NCI-H2171 (cell line): ENCODE results near the gene FSHR.

Experiments used
- DNase-seq: peaks from one replicate; lab custom pipeline; 2025; lab: John Stamatoyannopoulos, UW

The FSHR gene

DNA sequence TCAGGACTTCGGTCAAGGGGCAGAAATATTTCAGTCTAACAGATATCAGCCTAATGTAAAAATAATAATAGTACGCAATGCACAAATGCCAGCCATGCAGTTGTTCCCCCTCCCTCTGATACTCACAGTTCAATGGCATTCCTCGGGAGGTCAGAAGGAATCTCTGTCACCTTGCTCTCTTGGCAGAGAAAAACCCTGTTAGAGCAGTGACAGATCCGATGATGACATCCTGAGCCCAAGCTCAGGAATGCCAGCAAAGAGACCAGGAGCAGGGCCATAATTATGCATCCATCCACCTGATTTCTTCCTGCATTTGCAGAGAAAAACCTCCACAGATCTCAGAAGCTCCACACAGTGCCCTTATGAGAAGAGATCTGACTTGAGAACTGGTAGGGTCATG lies at the start of gene FSHR:
Gene FSHR, minus strand, starts transcription at position 376 of the 400 bp plus-strand sequence. Its CDS starts 98 bp downstream, at position 278.
- DNase-seq, result no peak

DNA sequence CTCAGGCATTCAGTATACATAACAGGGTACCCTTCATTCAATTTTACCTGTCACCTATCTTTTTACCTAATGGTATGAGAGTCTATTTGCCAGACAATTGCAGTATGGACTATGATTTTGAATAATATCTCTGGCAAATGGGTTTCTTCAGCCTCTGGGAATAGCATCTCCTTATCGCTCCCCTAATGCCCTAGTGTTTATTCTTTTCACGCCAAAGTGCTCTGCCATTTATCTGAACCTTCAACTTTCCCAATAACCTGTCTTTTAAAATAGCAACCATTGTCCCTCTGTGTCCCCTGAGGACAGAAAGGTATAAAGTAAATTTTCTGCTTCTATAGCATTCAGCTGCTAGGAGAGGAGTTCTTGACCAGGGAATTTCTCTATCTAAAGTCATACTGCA lies 45.0 kb upstream of the FSHR start:
- DNase-seq, result no peak

GRCh38 chr2:49194701-49195100 lies 40.4 kb upstream of the FSHR start:
- no peak for DNase-seq

DNA sequence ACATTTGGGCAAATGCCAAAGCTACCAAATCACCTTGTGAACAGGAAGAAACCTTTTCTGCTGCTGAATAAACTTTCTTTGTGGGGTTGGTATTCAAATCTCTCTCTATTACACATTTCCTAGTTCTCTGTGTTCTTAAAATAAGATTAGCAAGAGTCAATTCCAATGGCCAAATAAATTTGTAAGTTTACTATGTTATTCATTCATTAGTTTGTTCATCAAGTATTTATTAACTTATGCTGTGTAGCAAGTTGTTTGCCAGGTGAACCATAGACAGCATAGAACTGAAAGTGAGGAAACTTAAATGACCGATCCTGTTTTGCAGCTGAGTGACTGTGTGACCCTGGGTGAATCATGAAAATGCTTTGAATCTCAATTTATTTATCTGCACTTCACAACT lies 37.7 kb upstream of the FSHR start:
- DNase-seq, result no peak

DNA sequence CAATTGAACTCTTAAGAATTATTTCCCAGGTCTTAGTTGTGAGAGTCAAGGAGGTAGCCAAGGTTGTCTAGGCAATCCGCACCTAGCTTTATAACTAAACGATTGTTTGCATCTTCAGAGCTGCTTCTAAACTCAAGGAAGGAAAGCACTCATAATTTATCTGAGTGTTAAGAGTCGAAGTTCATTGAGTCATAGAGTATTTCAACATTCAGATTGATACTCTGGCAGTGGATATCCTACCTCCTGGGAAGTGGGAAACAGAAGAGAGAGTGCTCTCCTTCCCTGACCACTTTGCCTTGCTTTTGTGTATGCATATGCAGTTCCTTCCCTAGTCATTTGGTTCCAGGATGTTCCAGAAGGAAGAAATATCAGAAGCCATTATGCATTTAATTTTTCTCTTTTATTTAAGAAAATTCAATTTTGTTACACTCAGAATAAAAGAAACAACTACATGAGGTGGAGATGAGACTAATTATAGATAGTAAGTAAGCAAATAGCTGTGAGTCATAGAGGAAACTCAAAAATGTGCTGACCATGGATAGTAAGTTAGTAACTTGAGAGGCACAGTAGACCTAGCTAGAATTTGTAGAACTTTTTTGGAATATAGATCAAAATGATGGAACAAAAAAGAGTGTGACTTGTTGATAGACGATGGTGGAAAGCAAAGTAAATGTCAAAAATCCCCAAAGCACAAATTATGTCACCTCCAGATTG lies 35.4 kb upstream of the FSHR start:
- DNase-seq, result no peak

- no peak for DNase-seq
Measured at GRCh38 chr2:49186050-49186648, 31.8 kb upstream of the FSHR start.

GRCh38 chr2:49178656-49179055 lies 24.3 kb upstream of the FSHR start:
- DNase-seq, result no peak

DNA sequence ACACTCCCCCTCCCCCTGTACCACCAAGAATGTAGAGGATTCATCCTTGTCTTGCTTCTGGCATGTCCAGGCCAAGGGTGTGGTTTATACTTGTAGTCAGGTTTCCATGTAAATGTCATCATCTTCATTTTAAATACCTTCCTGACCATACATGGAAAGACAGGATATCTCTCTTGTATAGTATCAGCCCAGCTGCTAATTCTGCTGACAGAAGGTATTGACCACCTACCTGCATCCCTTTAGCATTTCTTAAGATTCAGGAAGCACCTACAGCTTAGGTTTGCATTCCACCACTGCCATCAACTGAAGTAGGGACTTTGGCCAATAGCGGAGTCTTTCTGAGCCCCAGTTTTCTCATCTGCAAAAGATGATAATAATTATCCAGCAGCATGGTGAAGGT lies 22.9 kb upstream of the FSHR start:
- no peak for DNase-seq

DNA sequence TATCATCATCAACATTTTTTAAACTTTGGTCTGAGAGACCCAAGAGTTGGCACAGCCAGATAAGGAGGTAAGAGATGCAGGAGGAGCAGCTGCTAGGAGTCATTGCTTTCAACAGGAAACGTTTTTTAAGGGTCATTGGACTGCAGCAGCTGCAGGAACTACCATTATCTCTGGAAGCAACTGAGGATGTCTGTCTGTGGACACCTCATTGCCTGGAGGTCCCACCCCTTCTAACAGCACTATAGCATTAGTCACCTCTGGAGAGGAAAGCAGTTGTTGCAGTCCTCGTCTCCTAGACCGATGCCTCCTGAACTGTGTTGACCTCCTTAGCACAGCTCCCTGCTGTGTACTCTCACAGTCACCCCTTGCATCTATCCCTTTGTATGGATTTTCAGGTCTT lies 21.5 kb upstream of the FSHR start:
- DNase-seq, result no peak

- DNase-seq, result no peak
Measured at GRCh38 chr2:49174750-49175149, 20.4 kb upstream of the FSHR start.

GRCh38 chr2:49167131-49167530 lies 12.8 kb upstream of the FSHR start:
- peak; percentile 9 for DNase-seq

DNA sequence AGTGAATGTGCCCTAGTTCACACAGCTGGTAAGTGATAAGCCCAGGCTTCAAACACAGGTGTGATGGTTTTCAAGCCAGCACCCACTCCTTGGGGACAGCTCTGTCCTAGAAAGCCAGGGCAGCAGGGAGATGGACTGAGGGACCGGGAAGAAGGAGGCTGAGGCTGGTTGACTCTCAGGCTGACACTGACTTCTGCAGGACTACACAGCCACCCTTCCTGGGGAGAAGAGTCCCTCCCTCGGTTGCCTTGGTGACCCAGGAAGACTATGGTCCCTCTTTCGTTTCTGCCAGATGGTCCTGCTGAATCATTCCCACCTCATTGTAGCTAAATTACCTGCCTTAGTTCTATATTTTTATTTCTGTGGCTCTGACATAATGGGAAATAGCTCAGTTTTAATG lies 11.3 kb upstream of the FSHR start:
- no peak for DNase-seq

DNA sequence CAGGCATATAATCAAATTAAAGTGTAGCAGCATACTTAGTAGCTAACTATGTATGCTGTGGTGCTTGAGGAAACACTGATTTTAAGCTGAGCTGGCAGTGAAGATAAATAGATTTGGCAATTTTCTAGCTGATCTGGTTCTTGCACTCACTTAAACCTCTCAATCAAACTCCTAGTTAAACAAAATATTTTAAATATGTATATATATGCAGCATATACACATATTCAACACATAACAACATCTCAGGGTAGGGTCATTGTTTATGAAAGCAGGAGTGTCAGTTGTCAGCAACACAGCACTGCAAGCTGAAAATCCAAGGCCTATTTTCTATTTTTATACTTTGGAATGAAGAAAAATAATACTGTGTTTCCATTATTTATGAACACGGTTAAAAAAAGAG lies 10.4 kb upstream of the FSHR start:
- no peak for DNase-seq

GRCh38 chr2:49162151-49162550 lies 7.8 kb upstream of the FSHR start:
- no peak for DNase-seq

DNA sequence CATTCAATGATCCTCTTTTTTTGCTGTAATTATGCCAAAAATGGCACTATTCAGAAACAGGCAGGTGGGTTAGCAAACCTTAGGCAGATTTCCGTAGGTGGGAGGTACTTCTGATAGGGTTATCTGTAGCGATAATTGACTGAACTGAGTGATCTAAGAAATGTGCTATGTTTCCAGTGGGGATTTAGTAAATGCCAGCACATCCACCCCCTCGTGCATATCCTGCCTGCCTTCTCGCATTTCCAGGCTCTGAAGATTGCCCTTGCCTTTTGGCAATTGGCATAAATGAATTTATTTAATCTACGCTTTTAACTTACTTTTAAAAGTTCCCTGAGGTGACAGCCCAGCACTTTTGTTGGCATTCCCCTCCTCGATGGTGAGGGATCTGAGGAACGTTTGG lies 576 bp upstream of the FSHR start:
- DNase-seq, result no peak

DNA sequence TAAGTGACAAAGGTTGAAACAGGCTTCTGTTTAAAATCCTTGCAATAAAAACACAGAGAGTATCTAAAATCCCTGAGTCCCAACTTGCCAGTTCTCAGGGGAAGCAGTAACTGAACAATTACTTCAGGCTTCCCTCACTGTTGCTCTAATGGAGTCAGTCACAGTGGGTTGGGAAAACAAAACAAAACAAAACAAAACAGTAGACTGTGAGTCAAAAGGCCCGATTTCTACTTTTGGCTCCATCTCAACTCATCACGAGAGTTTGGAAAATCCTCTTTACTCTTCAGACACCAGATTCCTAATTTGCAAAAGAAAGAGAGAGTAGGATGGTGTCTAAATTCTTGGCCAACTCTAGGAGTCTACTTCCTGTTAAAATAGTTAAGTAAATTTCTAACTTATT lies 1.1 kb downstream of the FSHR start:
- no peak for DNase-seq

DNA sequence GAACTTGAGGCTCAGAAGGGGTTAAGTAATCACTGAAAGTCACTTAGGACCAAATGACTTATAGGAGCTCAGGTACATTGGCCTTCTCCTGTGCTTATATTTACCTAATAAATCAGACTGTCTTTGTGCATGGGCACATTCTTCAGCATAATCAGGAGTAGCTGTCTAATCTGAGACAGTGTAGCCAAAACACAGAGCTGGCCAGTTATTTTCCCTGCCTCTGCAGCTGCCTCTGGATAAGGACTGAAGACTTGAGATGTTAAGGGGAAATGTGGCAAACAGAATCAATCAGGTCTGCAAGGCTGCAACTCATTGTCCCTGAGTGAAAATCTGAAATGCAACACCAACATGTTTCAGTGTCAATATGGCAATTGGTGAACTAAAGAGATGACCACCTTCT lies 1.5 kb downstream of the FSHR start:
- DNase-seq, result no peak

DNA sequence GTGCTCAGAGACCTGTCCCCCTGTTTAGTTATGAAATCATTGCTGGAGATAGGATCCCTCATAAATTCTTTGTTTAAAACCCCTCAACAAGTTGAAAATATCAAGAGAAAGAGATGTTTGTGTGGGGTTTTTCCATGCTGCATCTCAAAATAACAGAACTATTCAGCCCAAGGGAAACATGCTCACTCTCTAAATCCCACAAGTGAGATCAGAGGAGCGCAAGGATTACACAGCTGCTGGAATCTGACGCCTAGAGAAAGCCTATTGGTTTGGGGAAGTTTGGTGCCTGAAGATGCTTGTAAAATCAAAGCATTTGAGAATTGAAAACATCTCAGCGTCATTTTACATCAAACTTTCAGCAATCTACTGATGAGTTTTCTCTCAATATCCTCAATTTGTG lies 7.9 kb downstream of the FSHR start:
- no peak for DNase-seq

- DNase-seq, result no peak
Measured at GRCh38 chr2:49131801-49132200, 22.5 kb downstream of the FSHR start.

DNA sequence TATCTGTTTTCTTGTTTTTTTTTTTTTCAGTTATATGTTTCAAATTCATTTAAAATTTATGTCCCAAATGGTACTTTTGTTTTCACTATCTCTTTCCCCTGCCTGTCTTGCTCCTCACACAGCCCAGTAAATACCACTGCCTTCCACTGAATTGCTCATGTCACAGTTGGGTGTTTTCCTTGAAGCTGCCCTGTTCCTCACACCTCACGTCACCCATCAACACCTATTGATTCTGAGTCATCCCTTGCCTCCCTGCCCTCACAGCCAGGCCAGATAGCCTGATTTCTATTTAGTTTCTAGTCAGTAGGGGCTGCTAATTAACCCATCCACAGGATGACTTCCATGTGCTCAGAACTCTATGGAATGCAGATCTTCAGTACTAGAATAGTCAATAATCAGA lies 25.3 kb downstream of the FSHR start:
- no peak for DNase-seq

DNA sequence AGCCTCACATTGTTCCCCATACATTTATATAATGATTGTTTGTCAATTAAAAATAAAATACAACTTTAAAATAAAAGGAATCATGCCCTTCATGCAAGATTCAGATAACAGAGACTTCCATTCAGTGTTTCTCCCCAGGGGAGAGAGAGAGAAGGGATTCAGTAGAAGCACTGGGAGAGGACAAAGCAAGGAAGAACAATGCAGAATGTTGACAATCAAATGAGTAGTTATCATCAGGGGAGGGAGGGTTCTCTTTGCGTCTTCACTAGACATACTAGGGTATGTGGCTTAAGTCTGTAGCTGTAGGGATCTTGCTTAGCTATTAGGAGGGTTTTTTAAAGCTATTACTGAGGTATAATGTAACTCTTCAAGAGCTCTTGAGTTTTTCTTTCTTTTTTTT lies 30.7 kb downstream of the FSHR start:
- no peak for DNase-seq

DNA sequence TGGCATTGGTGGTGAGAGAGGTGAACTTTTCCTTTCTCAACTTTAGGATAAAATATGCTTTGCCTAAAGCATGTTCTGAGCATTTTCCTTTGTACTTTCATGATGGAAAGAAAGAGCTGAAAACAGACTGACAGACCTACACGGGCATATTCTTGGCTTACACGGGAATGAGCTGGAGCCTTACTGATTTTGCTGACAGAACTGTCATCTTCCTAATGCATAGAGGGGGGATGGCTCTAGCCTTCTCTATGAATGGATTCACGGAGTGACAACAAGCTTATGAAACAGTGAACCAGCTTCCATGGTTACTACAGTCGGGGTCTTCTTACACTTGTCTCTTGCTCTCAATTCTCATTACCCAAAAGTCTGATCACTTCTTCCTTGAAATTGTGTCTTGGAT lies 32.2 kb downstream of the FSHR start:
- DNase-seq, result no peak

DNA sequence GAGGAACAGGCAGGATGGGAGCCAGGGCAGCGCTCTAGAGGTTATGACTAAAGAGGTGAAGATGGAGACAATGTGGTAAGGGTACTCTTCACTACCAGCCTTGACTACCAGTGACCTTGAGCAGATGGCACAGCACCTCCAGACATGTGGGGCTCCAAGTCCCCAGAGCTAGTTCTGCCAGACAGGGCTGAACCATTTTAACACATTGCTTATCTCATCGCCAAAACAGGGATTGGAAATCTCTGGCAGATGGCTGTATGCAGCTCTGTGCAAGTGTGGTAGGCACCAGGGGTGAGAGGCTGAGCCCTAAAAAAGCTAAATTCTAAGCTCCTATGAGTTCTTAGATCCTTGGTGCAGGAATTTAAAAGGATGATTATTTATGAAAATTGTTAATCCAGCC lies 41.3 kb downstream of the FSHR start:
- no peak for DNase-seq

- no peak for DNase-seq
Measured at GRCh38 chr2:49111456-49111855, 42.9 kb downstream of the FSHR start.
